Effector memory CD8-positive, alpha-beta T cell (primary cell): ENCODE measurements around the gene ATG7.
"Not testable (repeated sequence)": the region's sequence is repeated elsewhere in the genome, so short reads cannot be mapped to it uniquely, and the experiment has no call there.

Experiments used
- ATAC-seq: fragments of 150-1000 bp; cut with Tn5 transposase; replicated peaks from 2 replicates; pipeline ENCODE4 v1.10.0; 2021; ENCODE audit warnings: mild to moderate bottlenecking, moderate library complexity
- DNase-seq, 3 experiments: peaks; one replicate each; pipeline ENCODE4 v3.0.0; 2021
- H3K27ac Mint-ChIP-seq, 2 donors: one replicate each; pipeline ENCODE4 v1.8.0; 2022; ENCODE audit warnings: mild to moderate bottlenecking in 2 of 2, mixed read lengths in 2 of 2, moderate library complexity in 2 of 2
- H3K27me3 Mint-ChIP-seq, 2 donors: one replicate each; pipeline ENCODE4 v1.8.0; 2022; ENCODE audit warnings: mixed read lengths in 2 of 2
- H3K36me3 Mint-ChIP-seq: one replicate; pipeline ENCODE4 v1.8.0; 2022; ENCODE audit warnings: mild to moderate bottlenecking, moderate library complexity, mixed read lengths; ENCODE audit not compliant: insufficient read depth
- H3K4me1 Mint-ChIP-seq, 2 donors: one replicate each; pipeline ENCODE4 v1.8.0; 2022; ENCODE audit warnings: low read depth in 2 of 2, mixed read lengths in 2 of 2
- H3K4me3 Mint-ChIP-seq, 2 donors: one replicate each; pipeline ENCODE4 v1.8.0; 2022; ENCODE audit warnings: mild to moderate bottlenecking in 2 of 2, mixed read lengths in 2 of 2, moderate library complexity in 2 of 2
- H3K9me3 Mint-ChIP-seq, 2 donors: one replicate each; pipeline ENCODE4 v1.8.0; 2022; ENCODE audit warnings: mixed read lengths in 2 of 2

ATG7 gene

GRCh38 chr3:11595024-11595423, 322.8 kb downstream of the ATG7 start:
- H3K27me3 Mint-ChIP-seq, H3K27ac Mint-ChIP-seq, H3K9me3 Mint-ChIP-seq, ATAC-seq, H3K36me3 Mint-ChIP-seq, H3K4me3 Mint-ChIP-seq, DNase-seq: not testable (repeated sequence)
- H3K4me1 Mint-ChIP-seq = peaks cover 25 to 40% of the 10 kb centered on the region in 2 donors

GRCh38 chr3:11596387-11596786, 324.2 kb downstream of the ATG7 start:
- peak overlapping the region; percentile 6 to 52 for H3K27ac Mint-ChIP-seq
- H3K9me3 Mint-ChIP-seq = no peaks in the 10 kb centered on the region
- H3K36me3 Mint-ChIP-seq = peaks cover 12% of the 10 kb centered on the region
- H3K4me1 Mint-ChIP-seq = peaks cover 25 to 27% of the 10 kb centered on the region in 2 donors
- ATAC-seq (no peak), DNase-seq (no peak)
- no peaks in the 10 kb centered on the region for H3K27me3 Mint-ChIP-seq
- H3K4me3 Mint-ChIP-seq = no peak overlapping the region

- Mint-ChIP-seq H3K27me3 (no peaks in the 10 kb centered on the region), H3K4me3 (no peak overlapping the region), H3K9me3 (no peaks in the 10 kb centered on the region), H3K4me1 (peaks cover 19 to 28% of the 10 kb centered on the region in 2 donors), H3K36me3 (peaks cover 20% of the 10 kb centered on the region), H3K27ac (peak overlapping the region; percentile 36 to 73)
- DNase-seq (no peak), ATAC-seq (no peak)
Measured at GRCh38 chr3:11600501-11601282, 328.5 kb downstream of the ATG7 start.

- H3K36me3 Mint-ChIP-seq = peaks cover 17% of the 10 kb centered on the region
- H3K4me3 Mint-ChIP-seq = no peak overlapping the region
Measured at GRCh38 chr3:11601446-11602238, 329.4 kb downstream of the ATG7 start.

DNA sequence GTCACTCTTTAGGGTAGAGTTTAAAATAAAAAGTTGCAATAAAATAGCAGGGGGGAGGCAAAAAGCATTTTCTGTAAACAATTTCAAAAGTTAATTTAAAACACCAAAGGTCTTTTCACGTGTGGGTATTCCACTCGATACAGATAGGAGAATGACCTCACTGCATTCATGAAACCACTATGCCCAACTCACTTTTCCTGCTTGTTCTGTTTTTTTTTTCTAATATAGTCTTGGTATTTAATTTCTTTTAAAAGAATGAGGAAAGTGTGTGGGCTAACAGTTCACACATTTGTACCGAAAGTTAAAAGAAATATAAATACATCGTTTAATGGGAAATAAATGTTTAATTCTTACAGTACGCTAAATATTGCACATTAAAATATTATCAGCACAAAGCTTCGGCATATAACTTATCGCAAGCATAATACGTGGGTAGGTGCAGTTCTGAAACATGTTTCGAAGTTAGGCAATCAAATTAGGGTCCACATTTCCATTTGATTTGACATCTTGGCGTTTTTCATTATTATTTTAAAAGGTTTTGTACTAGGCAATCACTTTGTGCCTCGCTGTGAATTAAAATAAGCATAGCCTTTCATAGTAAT, 330.1 kb downstream of the ATG7 start:
- Mint-ChIP-seq H3K4me1 (peaks cover 26 to 43% of the 10 kb centered on the region in 2 donors), H3K27ac (no peak overlapping the region), H3K27me3 (no peaks in the 10 kb centered on the region), H3K36me3 (peaks cover 17% of the 10 kb centered on the region), H3K4me3 (no peak overlapping the region), H3K9me3 (no peaks in the 10 kb centered on the region)
- DNase-seq = no peak
- no peak for ATAC-seq

More at GRCh38 chr3:11601446-11602238, 329.4 kb downstream of the ATG7 start:
- DNase-seq = no peak
- H3K4me1 Mint-ChIP-seq = peaks cover 23 to 36% of the 10 kb centered on the region in 2 donors
- H3K9me3 Mint-ChIP-seq = no peaks in the 10 kb centered on the region
- ATAC-seq = peak; percentile 33
- H3K27ac Mint-ChIP-seq = peak overlapping the region; percentile 36 to 65
- H3K27me3 Mint-ChIP-seq = no peaks in the 10 kb centered on the region

DNA sequence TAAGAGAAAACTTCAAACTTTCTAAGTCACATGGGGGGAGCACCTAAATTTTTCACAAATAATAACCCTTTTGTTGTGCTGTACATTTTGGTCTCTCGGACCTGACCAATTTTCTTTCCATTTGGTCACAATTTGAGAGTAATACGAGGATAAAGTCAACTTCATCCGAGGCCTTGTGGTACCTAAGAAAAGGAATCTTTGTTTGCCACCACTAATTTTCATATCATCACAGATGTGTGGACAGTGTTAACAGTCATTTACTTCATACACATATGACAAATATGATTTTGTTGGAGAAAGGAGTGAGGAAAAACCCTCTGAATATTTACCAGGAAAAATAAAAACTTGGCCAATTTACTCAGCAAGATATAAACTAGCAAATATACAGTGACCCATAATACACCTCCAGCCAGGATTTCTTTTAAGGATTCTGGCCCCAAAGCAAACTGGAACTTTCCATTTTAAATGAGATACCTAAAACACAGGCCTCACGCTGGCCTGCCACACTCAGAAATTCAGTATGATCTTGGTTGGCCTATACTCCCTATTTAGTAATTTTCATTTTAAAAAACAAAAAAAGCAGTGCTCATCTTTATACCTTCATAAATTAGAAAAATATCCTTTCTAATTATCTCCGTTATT, 330.8 kb downstream of the ATG7 start:
- H3K27me3 Mint-ChIP-seq = no peaks in the 10 kb centered on the region
- no peak overlapping the region for H3K4me3 Mint-ChIP-seq
- DNase-seq (no peak), ATAC-seq (no peak)
- H3K4me1 Mint-ChIP-seq = peaks cover 26 to 43% of the 10 kb centered on the region in 2 donors
- H3K36me3 Mint-ChIP-seq = peaks cover 17% of the 10 kb centered on the region
- H3K27ac Mint-ChIP-seq = no peak overlapping the region
- H3K9me3 Mint-ChIP-seq = no peaks in the 10 kb centered on the region

DNA sequence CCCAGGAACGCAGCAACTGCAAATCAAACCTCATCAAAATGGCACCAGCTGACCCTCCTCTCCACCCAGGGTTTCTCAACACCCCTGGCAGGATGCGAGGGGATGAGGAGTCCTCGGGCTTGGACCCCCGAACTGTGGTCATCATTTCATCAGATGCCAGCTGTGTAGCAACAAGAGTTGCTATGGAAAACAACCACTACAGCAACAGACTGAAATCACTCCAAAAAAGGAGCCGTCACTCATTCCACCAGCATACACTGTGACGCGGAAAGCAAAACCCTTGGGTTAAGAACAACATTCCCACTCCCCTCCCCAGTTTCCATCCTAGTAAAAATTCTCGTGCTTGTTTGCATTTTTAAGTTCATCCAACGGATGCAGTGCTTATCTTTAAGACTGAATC, 331.4 kb downstream of the ATG7 start:
- Mint-ChIP-seq H3K4me1 (peaks cover 23 to 37% of the 10 kb centered on the region in 2 donors), H3K27ac (no peak overlapping the region), H3K36me3 (peaks cover 17% of the 10 kb centered on the region), H3K4me3 (no peak overlapping the region), H3K27me3 (no peaks in the 10 kb centered on the region), H3K9me3 (no peaks in the 10 kb centered on the region)
- DNase-seq (no peak), ATAC-seq (no peak)

- Mint-ChIP-seq H3K27ac (peak overlapping the region in 1 of 2 donors; percentile 65), H3K27me3 (no peaks in the 10 kb centered on the region), H3K36me3 (peaks cover 17% of the 10 kb centered on the region), H3K4me3 (no peak overlapping the region), H3K4me1 (peaks cover 23 to 37% of the 10 kb centered on the region in 2 donors), H3K9me3 (no peaks in the 10 kb centered on the region)
- DNase-seq (no peak), ATAC-seq (no peak)
Measured at GRCh38 chr3:11604139-11604892, 332.1 kb downstream of the ATG7 start.

GRCh38 chr3:11605398-11605797, 333.2 kb downstream of the ATG7 start:
- H3K4me3 Mint-ChIP-seq = no peak overlapping the region
- ATAC-seq = no peak
- peak overlapping the region; percentile 5 to 62 for H3K27ac Mint-ChIP-seq
- peaks cover 14% of the 10 kb centered on the region for H3K36me3 Mint-ChIP-seq
- H3K4me1 Mint-ChIP-seq = peaks cover 31 to 48% of the 10 kb centered on the region in 2 donors
- no peaks in the 10 kb centered on the region for H3K9me3 Mint-ChIP-seq
- DNase-seq = no peak
- H3K27me3 Mint-ChIP-seq = no peaks in the 10 kb centered on the region

GRCh38 chr3:11606090-11606784, 334.0 kb downstream of the ATG7 start:
- Mint-ChIP-seq H3K4me1 (peaks cover 34 to 56% of the 10 kb centered on the region in 2 donors), H3K9me3 (no peaks in the 10 kb centered on the region), H3K27me3 (no peaks in the 10 kb centered on the region), H3K4me3 (no peak overlapping the region), H3K27ac (peak overlapping the region in 1 of 2 donors; percentile 62), H3K36me3 (peaks cover 13% of the 10 kb centered on the region)
- ATAC-seq = no peak
- no peak for DNase-seq

DNA sequence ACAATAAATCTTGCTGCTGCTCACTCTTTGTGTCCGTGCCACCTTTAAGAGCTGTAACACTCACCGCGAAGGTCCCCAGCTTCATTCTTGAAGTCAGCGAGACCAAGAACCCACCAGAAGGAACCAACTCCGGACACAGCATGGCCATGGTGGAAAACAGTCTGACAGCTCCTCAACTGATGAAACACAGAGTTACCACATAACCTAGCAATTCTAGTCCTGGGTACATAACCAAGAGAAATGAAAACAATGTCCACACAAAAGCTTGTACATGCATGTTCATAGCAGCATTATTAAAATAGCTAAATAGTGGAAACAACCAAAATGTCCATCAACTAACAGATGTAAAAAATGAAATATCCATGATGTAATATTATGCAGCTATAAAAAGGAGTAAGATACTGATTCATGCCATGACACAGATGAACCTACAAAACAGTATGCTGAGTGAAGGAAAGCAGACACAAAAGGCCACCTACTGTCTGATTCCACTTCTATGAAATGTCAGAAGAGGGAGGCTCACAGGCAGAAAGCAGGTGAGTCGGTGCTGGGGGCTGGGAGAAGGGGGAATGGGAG, 334.8 kb downstream of the ATG7 start:
- Mint-ChIP-seq H3K4me3 (no peak overlapping the region), H3K27me3 (no peaks in the 10 kb centered on the region), H3K4me1 (peaks cover 36 to 61% of the 10 kb centered on the region in 2 donors), H3K9me3 (no peaks in the 10 kb centered on the region), H3K36me3 (peaks cover 6% of the 10 kb centered on the region), H3K27ac (peak overlapping the region; percentile 62 to 81)
- no peak for ATAC-seq
- DNase-seq = no peak
